SU-DHL-6 (cell line): ENCODE measurements around the gene CCNG1.

ENCODE experiments used
- H2AFZ ChIP-seq: fragments of 200-600 bp; sonication (generic); 2 replicates; pipeline ENCODE4 v1.6.1; 2014; ENCODE audit warnings: low read depth, mild to moderate bottlenecking, moderate library complexity, mixed read lengths, antibody characterized with exemption, low read length; ENCODE audit not compliant: severe bottlenecking
- H3F3A ChIP-seq: fragments of 200-600 bp; shearing (Covaris generic); 2 replicates; pipeline ENCODE4 v1.6.0; 2016; ENCODE audit warnings: antibody characterized with exemption, mild to moderate bottlenecking; ENCODE audit not compliant: insufficient read depth
- H3K27ac ChIP-seq: fragments of 200-600 bp; sonication (generic); 2 replicates; pipeline ENCODE4 v1.5.1; 2016; ENCODE audit warnings: low read depth, mild to moderate bottlenecking, low read length, moderate library complexity, mixed read lengths
- H3K27me3 ChIP-seq: fragments of 200-600 bp; sonication (generic), shearing (Covaris generic); 2 replicates; pipeline ENCODE4 v1.6.0; 2014; ENCODE audit warnings: mild to moderate bottlenecking, low read length
- H3K36me3 ChIP-seq: fragments of 200-600 bp; sonication (generic); 2 replicates; pipeline ENCODE4 v1.6.1; 2014; ENCODE audit warnings: mild to moderate bottlenecking, low read length, mixed read lengths
- H3K4me2 ChIP-seq: fragments of 300-600, 200-600 bp; shearing (Covaris generic), sonication (generic); 2 replicates; pipeline ENCODE4 v1.6.0; 2014; ENCODE audit warnings: low read length, low read depth, mild to moderate bottlenecking; ENCODE audit not compliant: poor library complexity, severe bottlenecking
- H3K4me3 ChIP-seq: fragments of 200-600 bp; sonication (generic); 2 replicates; pipeline ENCODE4 v1.5.1; 2014; ENCODE audit warnings: antibody characterized with exemption, low read length, mild to moderate bottlenecking, mixed read lengths; ENCODE audit not compliant: insufficient read depth, poor library complexity, severe bottlenecking
- H3K79me2 ChIP-seq: fragments of 200-600 bp; sonication (generic); 2 replicates; pipeline ENCODE4 v1.6.1; 2014; ENCODE audit warnings: mild to moderate bottlenecking, low read length, moderate library complexity; ENCODE audit not compliant: insufficient read depth
- H3K9ac ChIP-seq: fragments of 200-600 bp; sonication (generic); 2 replicates; pipeline ENCODE4 v1.7.0; 2014; ENCODE audit warnings: mild to moderate bottlenecking, low read length
- H3K9me2 ChIP-seq: fragments of 200-600 bp; sonication (generic); replicated peaks from 2 replicates; pipeline ENCODE4 v1.6.1; 2014; ENCODE audit warnings: low read length; ENCODE audit not compliant: insufficient read depth
- H3K9me3 ChIP-seq: fragments of 200-600 bp; sonication (generic); 2 replicates; pipeline ENCODE4 v1.6.1; 2014; ENCODE audit warnings: low read length, mixed read lengths; ENCODE audit not compliant: insufficient read depth
- H4K20me1 ChIP-seq: fragments of 200-600 bp; sonication (generic); 2 replicates; pipeline ENCODE4 v1.6.1; 2014; ENCODE audit warnings: low read depth, mild to moderate bottlenecking, antibody characterized with exemption, low read length, moderate library complexity, mixed read lengths
- CTCF ChIP-seq: fragments of 200-600 bp; sonication (generic); IDR thresholded peaks from one replicate; pipeline ENCODE4 v1.5.1; 2017; ENCODE audit warnings: antibody characterized with exemption, mild to moderate bottlenecking, low read length, moderate library complexity; ENCODE audit not compliant: insufficient read depth, poor library complexity, severe bottlenecking
- EZH2phosphoT487 ChIP-seq: fragments of 200-600 bp; sonication (generic), shearing (Covaris generic); conservative IDR thresholded peaks from 2 replicates; pipeline ENCODE4 v1.6.1; 2018; ENCODE audit warnings: mild to moderate bottlenecking, antibody characterized with exemption, low read length, moderate library complexity, mixed read lengths

Gene CCNG1

DNA sequence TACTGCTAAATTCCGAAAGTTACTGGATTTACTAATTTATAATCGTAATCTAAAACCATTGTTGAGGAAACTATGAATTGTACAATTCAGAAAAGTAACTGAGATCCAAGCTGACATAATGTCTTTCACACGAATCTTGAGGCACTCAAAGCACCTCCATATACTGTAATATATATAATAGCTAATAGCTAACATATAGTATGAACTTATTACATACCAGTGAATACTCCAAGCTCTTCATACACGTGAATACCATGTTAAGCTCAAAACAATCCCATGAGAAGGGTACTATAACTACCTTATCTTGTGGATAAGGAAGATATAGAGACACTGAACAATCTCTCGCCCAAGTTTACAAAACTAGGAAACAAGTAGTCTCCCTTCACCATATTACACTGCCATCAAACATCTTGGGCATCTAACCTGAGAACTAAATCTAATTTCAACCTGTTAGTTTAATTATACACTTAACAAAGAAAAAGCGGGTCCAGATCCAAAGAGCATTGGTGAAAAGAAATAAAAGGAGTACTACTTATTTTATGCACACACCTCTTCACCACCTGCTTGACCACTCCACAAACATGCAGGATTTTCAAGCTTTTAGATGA lies 21.5 kb downstream of the CCNG1 start:
- H3F3A ChIP-seq, result peaks cover 35% of the 10 kb centered on the region
- H2AFZ ChIP-seq, result peak overlapping the region; percentile 28
- H3K27ac ChIP-seq, result peak overlapping the region; percentile 93
- peaks cover 75% of the 10 kb centered on the region for H3K79me2 ChIP-seq
- TF ChIP-seq EZH2phosphoT487 (no peak), CTCF (no peak)
- no peaks in the 10 kb centered on the region for H3K9me2 ChIP-seq
- H4K20me1 ChIP-seq, result no peaks in the 10 kb centered on the region
- H3K9me3 ChIP-seq, result no peaks in the 10 kb centered on the region
- H3K36me3 ChIP-seq, result peaks cover 12% of the 10 kb centered on the region; the same call in 1 of the 2 replicates
- H3K4me2 ChIP-seq, result peak overlapping the region; percentile 97
- peak overlapping the region; percentile 96 for H3K4me3 ChIP-seq
- no peaks in the 10 kb centered on the region for H3K27me3 ChIP-seq
- H3K9ac ChIP-seq, result peak overlapping the region; percentile 94

DNA sequence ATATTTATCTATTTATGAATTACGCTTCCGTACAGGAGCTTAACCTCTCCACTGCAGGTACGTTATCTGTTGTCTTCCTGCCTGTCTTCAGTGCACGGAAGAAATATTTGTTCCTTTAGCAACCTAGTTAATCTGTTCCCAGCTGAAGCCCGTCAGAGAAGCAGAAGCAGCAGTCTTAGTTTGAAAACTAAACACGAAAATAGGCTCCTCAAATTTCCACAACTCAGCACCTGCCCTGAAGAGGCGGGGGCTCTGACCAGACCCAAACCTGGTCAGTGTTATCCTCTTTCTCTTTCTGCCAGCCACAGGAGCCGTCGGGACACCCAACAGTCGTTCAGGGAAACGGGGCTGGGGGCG lies 22.0 kb downstream of the CCNG1 start:
- Histone ChIP-seq H3K36me3 (peaks cover 13% of the 10 kb centered on the region; the same call in 1 of the 2 replicates), H2AFZ (peak overlapping the region; percentile 73), H3K9me2 (no peaks in the 10 kb centered on the region), H3K9me3 (no peaks in the 10 kb centered on the region), H3K79me2 (peaks cover 80% of the 10 kb centered on the region), H3F3A (peaks cover 34% of the 10 kb centered on the region), H3K4me2 (peak overlapping the region; percentile 97), H3K4me3 (peak overlapping the region; percentile 96), H3K27ac (peak overlapping the region; percentile 93), H4K20me1 (no peaks in the 10 kb centered on the region), H3K27me3 (no peaks in the 10 kb centered on the region), H3K9ac (peak overlapping the region; percentile 94)
- no peak for TF ChIP-seq EZH2phosphoT487
- no peak for TF ChIP-seq CTCF

DNA sequence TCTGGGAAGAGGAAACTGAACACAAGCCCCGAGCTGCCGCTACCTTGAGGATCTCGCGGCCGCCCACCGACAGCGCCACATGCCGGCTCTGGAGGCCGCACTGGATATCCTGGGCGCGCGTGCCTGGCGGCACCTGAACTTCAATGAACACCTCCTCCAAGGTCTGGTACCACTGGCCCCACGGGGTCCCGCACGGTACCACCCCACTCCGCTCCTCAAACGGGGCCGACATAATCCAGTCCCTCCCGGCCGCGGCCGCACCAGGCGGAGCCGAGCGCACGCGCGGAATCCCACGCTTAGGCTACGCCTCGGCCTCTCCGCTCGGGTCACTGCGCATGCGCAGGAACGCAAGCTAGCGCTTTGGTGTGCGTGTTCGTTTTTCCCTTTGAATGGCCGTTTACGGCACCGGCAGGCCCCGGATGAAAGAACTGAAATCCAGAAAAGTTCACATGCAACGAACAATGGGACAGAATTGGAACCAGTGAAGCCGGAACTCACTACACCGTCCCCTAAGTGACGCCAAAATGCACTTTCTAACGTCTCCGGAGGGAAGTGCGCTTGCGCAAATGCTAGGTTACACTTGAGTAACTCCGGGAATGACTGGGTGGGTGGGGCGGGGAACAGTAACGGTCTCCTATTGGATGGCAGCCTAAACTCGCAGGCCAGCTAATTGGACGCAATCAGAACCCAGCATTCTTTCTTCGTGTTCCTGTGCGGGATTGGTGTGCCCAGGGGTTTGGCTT lies 22.6 kb downstream of the CCNG1 start, which contains the start of gene NUDCD2:
Gene NUDCD2 (minus strand): TSS at position 284 of the 743 bp plus-strand sequence. CDS start 52 bp downstream, at position 232.
- no peaks in the 10 kb centered on the region for H3K9me3 ChIP-seq

More for the DNA sequence above, 22.6 kb downstream of the CCNG1 start, which contains the start of gene NUDCD2:
- H3K79me2 ChIP-seq, result peaks cover 81% of the 10 kb centered on the region
- no peaks in the 10 kb centered on the region for H3K27me3 ChIP-seq
- no peak for TF ChIP-seq EZH2phosphoT487
- TF ChIP-seq CTCF, result no peak
- peak within 1 kb of the TSS; percentile 94 for H3K9ac ChIP-seq
- H3K4me2 ChIP-seq, result peak within 1 kb of the TSS; percentile 97
- H3K4me3 ChIP-seq, result peak within 1 kb of the TSS; percentile 96
- peak within 1 kb of the TSS; percentile 93 for H3K27ac ChIP-seq
- no peaks in the 10 kb centered on the region for H3K9me2 ChIP-seq
- peaks cover 34% of the 10 kb centered on the region for H3F3A ChIP-seq
- H2AFZ ChIP-seq, result peak within 1 kb of the TSS; percentile 73
- H4K20me1 ChIP-seq, result no peaks in the 10 kb centered on the region
- H3K36me3 ChIP-seq, result peaks cover 12% of the 10 kb centered on the region; the same call in 1 of the 2 replicates
